SIG-M5 treated with dmso at 0.1 percent for 504 hours (cell line): ENCODE results near the gene RALGDS.

Experiments used
- DNase-seq: peaks from one replicate; lab custom pipeline; 2025; ENCODE audit not compliant: unreplicated experiment; lab: John Stamatoyannopoulos, UW

The RALGDS gene

DNA sequence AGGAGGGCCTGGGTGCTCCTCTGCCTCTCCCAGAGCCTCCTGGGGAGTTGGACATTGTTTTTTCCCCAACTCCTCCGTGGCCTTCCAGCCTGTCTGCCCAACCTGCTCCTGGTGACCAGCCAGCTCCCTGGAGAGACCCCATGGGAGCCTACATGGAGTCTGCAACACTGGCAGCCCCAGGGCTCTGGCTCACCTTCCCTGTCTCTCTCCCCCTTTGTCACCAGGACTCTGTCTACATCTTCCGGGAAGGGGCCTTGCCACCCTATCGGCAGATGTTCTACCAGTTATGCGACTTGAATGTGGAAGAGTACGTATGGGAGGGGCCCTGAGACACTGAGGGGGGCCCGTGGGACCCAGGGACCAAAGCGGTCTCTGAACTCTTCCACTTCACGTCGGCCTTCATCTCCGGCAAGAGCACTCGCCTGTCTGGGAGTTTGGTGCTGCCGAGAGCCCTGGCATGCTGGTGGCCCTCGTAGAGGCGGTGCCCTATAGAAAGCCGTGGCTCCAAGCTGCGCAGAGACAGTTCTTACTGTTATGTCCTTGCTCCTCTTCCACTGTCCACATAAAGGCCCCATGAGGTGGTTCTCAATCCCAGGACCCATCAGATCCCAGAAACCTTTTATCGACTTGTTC, 65.1 kb downstream of the RALGDS start:
- DNase-seq: no peak

DNA sequence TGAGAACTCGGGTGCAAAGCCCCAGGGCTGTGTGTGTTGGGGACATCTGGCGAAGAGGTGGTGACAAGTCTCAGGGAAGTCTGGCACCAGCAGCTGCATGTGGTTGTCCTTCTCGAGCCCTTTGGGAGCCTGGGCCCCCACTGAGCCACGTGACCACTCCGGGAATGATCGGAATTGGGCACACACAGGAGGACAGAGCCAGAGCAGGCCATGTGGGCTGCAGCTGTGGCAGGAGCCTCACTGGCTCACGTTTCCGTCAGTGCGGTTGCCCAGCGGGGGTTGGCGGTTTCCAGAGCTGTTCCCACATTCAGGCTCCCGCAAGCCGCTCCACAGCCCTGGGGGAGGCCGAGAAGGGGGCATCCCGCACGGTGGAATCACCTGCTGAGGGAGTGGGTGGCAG, 66.1 kb downstream of the RALGDS start:
- DNase-seq: no peak

DNA sequence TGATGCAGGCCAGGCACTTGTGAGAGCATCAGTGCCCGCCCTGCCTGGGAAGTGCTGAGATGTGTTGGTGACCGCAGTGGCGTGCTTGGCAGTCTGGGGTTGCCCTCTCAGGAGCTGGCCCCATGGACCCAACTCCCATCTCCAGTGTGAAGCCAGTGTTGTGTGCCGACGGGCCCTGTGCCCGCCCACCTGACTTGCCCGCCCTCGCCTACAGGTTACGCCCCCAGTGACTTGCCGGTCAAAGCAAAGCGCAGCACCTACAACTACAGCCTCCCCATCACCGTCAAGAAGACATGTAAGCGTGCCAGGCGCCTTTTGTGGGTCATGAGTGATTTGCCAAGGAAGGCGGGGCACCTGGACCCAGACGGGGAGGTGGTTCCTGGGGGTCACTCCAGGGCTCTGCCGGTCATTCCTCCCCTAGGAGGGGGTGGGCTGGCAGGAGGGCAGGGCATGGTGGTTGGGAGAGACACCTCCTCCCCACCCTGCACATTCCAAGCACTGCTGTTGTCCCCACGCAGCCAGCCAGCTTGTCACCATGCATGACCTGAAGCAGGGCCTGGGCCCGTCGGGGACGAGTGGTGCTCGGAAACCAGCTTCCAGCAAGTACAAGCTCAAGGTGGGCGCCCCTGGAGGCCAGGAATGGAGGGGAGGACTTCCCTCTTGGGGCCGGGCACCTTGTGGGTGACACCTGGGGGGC, 66.7 kb downstream of the RALGDS start:
- no peak for DNase-seq

DNA sequence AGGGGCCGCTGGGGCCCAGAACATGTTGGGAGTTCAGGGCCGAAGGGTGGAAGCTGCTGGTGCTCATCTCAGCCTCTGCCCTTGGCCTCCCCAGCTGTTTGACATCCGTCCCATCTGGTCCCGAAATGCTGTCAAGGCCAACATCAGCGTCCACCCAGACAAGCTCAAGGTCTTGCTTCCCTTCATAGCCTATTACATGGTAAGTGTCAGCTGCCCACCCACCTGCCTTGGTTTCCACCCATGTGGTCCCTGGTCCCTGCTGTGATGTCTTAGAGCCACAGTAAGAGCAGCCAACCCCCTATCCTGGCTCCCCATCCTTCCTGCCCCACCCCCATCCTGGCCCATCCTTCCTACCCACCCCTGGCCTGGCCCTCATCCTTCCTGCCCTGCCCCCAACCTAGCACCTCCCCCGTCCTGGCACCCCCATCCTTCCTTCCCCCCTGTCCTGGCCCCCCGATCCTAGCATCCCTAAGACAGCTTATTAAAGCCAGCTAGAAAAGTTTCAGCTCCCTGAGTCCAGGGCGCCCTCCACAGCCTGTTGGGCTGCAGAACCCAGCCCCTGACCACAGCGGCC, 69.0 kb downstream of the RALGDS start:
- DNase-seq: no peak

DNA sequence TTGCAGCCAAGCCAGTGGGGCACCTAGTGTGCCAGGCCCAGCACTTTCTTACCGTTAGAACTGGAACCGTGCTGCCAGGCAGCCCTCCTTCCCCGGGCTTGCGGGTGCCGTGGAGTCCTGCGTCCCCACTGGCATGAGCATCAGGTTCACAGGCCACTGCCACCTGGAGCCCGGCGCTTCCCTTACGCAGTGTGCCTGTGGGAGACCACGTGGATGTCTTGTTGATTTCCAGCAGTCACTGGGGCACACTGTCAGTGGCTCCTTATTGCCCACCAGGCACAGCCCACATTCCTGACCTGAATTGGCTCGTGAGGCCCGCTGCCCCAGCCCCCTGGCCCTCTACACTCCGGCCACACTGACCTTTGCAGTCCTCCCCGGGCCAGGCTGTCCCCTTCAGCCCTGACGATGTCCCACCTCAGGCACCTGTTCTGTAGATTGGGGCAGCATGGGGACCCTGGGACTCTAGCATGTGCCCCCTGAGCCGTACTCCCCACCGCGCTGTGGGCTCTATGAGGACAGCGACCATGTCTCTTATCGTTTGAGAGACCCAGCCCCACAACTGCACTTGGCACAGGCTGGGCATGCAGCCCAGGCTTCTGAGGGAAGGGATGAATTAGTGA, 69.6 kb downstream of the RALGDS start:
- no peak for DNase-seq

DNA sequence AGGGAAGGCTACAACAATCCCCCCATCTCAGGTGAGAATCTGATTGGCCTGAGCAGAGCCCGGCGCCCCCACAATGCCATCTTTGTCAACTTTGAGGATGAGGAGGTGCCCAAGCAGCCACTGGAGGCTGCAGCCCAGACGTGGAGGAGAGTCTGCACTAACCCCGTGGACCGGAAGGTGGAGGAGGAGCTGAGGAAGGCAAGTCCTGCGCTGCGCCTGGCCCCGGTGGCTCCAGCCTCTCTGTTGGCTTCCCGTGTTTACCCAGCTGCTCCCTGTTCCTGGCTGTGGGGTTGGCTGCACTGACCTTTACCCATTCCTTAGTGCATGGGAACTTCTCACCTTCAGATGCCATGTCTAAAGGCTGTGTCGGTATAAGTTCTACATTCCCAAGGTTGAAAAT, 70.3 kb downstream of the RALGDS start:
- DNase-seq: no peak

DNA sequence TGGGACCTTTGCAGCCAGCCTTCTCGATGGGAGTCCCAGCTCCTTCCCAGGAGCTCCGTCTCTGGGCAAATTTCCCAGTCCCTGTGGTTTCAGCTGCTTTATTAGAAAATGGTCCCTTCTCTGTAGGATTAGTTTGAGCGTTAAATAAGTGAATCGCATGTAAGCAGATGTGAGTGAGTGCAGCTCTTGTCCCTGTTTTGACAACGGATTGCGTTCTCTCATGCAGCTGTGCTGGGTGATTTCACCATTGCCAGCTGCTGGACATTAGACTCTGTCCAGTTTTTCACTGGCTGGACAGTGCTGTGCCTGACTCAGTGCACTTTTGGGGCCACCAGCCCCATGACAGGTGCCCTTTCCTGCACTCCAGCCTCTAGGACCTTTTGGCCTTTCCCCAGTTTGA, 70.9 kb downstream of the RALGDS start:
- DNase-seq: no peak

DNA sequence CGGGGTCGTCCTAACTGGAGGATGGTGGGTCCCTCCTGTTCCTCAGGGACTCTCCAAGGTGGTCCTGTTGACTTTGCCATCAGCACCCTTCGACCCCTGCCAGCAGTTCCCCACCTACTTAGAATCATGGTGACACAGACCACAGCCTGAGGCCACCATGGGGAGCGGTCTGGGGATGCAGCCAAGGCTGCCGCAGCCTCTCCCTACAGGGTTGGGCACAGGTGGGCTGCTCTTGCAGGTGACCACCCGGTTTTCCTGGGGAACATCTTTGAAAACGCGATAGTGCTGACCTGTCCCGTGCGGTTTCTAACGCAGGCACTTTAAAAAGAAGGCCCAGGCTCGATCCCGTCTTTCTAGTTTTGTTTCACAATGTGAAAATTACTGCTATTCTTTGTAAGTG, 72.0 kb downstream of the RALGDS start:
- DNase-seq: no peak

DNA sequence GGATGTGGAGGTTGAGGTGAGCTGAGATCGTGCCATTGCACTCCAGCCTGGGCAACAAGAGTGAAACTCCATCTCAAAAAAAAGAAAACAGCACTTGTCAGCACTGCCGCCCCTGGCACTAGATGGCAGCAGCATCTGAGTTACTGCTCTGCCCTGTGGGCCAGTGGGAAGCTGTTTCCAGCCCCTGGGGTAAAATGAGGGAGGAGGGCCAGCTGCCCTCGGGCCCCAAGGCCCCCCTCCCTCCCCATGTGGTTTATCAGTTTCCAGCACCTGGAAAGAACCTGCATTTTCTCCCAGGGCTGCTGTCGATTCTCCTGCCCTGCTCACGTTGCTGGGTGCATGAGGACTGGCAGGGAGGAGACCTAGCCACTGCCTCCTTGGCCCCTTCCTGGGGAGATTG, 72.4 kb downstream of the RALGDS start:
- DNase-seq: no peak
